NCI-H748 (cell line): ENCODE data around the gene BMP6.

Source experiments
- DNase-seq: peaks from one replicate; lab custom pipeline; 2025; ENCODE audit not compliant: unreplicated experiment; lab: John Stamatoyannopoulos, UW

The BMP6 gene

GRCh38 chr6:7901056-7901455, 175.2 kb downstream of the BMP6 start:
- no peak for DNase-seq

DNA sequence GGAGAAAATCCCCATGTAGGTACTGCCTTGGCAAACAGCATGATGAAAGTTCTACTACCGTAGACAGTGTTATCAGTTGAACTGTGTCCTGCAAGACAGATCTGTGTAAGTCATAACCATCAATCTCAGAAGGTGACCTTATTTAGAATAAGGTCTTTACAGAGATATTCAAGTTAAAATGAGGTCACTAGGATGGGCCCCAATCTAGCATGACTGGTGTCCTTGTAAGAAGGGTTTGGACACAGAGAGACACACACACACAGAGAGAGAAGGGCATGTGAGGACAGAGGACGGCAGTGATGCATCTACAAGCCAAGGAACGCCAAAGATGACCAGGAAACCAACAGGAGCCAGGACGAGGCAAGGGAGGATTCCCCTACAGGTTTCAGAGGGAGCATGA, 175.9 kb downstream of the BMP6 start:
- no peak for DNase-seq

- DNase-seq = no peak
These were observed 176.3 kb downstream of the BMP6 start for GRCh38 chr6:7902221-7902620.

- DNase-seq = no peak
These were observed 177.0 kb downstream of the BMP6 start for GRCh38 chr6:7902867-7903266.

- no peak for DNase-seq
These were observed 177.8 kb downstream of the BMP6 start for GRCh38 chr6:7903673-7904072.

DNA sequence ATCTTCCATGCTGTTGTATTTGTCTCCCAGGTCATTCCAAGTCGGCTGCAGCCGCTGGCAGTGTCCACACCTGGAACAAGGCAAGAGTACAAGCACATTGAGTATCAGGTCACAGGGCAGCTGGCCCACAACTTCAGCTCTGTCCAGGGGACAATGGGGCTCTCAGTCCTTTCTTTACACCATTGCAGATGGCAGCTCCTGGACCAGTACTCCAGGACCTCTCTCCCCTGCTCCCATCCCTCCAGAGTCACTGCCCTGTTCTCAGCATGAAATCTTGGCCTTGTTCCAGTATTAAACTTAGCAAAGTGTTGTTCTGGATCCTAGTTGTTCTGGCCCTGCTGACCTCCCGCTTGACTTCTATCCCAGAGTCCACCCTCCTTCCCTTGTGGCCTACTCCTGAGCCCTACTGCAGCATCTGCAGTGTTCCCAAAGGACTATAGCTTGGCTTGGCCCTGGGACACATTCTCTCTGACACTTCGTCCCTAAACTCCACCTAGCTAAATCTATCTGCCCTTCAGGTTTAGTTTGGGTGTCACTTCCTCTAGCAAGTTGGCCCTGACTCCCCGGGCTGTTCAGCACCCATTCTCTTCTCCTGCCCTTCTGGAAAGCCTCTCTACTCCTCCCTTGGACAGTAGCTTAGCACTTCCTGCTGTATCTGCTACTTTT, 178.9 kb downstream of the BMP6 start:
- no peak for DNase-seq

GRCh38 chr6:7905416-7905815, 179.5 kb downstream of the BMP6 start:
- no peak for DNase-seq

GRCh38 chr6:7906741-7907140, 180.8 kb downstream of the BMP6 start:
- DNase-seq = no peak

- no peak for DNase-seq
These were observed 181.3 kb downstream of the BMP6 start for GRCh38 chr6:7907159-7907558.

- peak; percentile 72 for DNase-seq
These were observed 183.7 kb downstream of the BMP6 start for GRCh38 chr6:7909323-7910276.

DNA sequence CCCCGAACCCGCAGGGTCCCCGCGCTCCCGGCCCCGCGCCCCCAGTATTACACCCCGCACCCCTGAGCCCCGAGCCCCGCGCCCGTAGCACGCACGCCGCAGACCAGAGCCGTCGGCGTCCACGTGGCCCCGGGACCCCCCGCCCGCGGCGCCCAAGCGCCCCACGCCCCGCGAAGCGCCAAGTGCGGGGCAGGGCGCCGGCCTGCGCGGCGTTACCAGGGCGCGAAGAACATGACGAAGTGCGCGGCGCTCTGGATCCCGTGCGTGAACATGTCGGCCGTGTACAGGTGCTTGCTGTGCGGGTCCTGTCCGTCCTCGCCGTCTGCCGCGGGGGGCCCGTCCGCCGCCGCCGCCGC, 184.4 kb downstream of the BMP6 start:
- DNase-seq = no peak

- DNase-seq = peak; percentile 84
These were observed 184.9 kb downstream of the BMP6 start, which contains the start of gene TXNDC5 for GRCh38 chr6:7910654-7911344. TSS of gene TXNDC5 (minus strand) at chr6:7910788. CDS start at chr6:7910776, 12 bp downstream.

DNA sequence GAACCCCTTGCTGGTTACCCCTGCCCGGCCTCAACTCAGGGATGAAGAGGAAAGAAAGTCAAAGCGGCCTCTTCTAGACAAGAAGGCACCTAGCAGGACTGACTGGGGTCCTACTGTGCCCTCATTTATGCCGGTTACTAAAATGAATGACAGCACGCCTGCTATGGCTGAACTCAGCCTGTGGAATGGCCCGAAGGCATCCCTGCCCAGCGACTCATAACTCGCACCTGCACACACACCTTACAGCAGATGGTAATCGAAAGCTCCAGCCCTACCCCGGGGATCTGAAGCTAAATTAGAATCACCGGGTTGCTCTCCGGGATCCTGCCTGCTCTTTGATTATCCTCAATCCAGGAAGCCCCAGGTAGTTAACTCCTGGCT, 185.4 kb downstream of the BMP6 start:
- peak; percentile 72 for DNase-seq

GRCh38 chr6:7912024-7912423, 186.1 kb downstream of the BMP6 start:
- DNase-seq = no peak

DNA sequence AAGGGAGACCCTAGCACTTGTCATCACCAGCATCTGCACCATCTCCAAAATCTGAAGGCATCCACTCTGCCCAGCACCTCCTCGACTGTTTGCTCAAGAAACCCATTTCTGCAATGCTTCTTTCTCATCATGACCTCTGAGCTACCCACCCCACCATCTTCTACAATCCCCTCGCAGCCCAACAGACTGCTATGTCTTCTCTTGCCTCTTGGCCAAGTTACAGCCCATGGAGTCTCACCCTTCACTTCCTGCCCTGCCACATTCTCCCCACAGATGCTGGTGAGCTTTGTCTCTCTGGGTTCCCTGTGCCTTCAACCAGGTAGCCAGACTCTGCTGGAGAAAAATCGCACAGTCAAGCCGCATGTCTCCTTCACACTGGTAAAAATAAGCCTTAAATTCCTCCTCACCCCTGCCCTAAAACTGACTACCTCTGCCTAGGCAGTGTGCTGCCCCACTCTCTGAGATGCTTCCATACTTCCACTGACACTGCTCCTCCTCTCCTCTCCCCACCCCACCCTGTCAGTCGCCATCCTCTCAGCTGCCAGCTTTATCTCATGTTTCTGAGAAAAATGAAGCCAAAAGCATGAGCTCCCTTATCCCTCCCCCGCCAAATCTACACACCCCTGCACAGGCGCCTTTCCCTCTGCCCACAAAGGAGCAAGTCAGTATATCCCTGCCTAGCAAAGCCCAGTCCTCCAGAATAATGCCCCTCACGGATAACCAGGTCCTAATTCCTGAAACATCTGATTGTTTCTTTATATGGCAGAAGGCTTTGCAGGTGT, 187.0 kb downstream of the BMP6 start:
- DNase-seq = no peak

DNA sequence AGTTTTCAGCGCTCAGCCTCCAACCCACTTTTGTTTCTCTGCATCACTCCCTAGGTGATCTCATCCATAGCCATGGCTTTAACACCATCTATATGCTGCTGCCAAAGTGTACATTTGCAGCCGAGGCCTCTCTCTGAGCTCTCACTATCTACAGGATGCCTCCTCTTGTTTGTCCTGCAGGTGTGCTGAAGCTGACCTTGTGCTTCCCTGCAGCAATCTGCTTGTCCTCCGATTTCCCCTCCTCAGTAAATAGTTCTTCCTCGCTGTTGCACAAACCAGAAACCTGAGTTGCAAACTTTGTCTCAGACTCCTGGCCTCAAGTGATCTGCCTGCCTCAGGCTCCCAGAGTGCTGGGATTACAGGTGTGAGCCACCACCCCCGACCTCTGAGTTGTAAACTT, 188.4 kb downstream of the BMP6 start:
- DNase-seq = no peak

DNA sequence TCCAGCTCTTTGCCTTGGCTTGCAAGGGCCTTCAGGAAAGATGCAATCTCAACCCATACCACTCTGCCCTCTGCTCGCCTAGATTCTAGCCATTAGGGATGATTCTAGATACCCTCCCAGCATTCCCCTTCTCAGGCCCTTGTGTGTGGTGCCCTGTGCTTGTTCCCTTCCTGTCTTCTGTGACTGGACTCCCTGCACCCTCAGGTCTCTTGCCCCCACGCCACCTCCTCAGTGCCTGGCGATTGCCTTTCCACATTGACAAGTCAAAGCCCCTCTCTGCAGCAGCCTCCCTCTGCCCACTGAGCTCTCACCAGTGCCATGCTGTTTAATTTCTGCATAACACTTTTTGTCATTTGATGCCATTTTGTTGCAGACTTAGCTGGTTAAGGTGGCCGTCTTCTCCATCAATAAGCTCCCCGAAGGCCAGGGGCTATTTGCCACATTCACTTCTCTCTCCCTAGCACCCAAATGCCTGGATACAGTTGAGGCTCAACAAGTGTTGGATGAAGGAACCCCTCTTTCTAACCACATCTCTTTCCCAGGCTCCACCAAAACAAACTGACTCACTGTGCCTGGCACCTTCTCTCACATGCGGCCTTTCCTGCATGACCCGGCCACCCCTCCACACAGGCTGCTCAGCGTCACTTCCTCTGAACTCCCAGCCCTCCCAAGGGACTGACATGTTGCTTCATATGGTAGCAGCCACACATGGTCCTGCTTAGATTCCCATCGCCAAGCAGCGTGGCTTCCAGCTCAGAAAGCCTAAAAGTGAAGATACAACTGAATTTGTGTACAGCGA, 189.3 kb downstream of the BMP6 start:
- no peak for DNase-seq

DNA sequence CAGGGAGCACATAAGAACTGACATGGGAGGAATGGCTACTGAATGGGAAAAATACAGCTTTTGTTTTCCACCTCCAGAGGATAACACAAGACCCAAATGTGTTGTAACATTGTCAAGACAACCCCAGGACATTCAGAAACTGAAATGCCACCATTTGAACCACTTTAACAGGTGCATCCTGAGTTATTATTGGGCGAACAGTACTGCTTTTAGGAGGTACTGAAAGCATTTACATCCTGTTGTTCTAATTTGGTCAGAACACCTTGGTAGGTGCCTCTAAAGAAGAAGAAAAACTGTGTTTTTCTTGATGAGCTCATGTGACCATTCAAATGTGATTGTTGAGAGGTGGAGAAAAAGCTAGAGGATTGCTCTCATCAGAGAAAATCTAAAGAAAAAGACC, 191.1 kb downstream of the BMP6 start:
- DNase-seq = no peak

DNA sequence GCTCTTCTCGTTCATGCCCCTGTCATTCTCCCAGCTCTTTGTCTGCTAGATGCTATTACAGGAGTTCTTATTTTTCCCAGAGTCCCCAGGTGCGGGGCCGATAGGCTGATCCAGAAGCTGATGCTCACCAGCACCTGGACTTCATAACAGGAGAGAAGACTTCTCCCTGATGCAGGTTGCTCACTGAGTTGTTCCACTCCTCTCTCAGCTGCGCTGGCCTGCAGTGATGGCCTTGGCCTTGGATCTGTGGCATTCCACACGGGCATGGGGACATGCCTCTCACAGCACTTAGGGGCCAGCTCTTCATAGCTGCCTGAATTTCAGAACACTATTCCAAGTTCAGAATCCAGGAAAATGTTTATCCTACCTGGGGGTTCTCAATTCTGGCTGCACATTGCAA, 191.8 kb downstream of the BMP6 start:
- DNase-seq = no peak

DNA sequence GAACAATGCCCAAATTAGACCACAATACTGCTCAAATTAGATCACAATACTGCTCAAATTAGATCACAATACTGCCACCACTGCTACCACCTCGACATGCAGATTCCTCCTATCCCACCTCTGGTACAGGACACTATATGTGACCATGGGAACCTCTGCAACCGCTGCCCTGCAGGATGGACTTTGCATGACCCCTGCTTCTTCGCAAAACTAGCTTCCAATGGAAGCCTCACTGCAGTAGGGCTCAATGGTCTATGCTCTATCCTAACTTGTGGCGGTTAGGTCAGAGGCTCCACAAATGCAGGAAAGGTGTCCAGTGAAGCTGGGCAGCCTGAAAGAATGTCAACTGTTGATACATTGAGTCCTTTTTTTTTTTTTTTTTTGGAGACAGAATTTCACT, 192.5 kb downstream of the BMP6 start:
- DNase-seq = no peak
